ENCODE results near the gene PDGFC.
A peak's percentile ranks its signal among the peaks of the same experiment; 100 is the strongest.

PDGFC gene, protein sequence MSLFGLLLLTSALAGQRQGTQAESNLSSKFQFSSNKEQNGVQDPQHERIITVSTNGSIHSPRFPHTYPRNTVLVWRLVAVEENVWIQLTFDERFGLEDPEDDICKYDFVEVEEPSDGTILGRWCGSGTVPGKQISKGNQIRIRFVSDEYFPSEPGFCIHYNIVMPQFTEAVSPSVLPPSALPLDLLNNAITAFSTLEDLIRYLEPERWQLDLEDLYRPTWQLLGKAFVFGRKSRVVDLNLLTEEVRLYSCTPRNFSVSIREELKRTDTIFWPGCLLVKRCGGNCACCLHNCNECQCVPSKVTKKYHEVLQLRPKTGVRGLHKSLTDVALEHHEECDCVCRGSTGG

GRCh38 chr4:156971676-156972378 lies at the start of gene PDGFC:
TSS of gene PDGFC (minus strand) at chr4:156971799. CDS start at chr4:156970903, 896 bp downstream.
- Histone ChIP-seq H3K4me1 (ENCODE audit: insufficient read depth, low read length) (peaks cover 11% of the 10 kb centered on the region), H3K9me3 (ENCODE audit: control insufficient read depth, insufficient read depth, low read length) (no peaks in the 10 kb centered on the region), H3K36me3 (ENCODE audit: insufficient read depth, low read length) (no peaks in the 10 kb centered on the region), H3K9ac (ENCODE audit: low read depth, low read length) (peak within 1 kb of the TSS; percentile 79)

GRCh38 chr4:157020882-157021281 lies 49.3 kb upstream of the PDGFC start:
- H3K36me3 ChIP-seq (ENCODE audit: insufficient read depth, low read length) = no peaks in the 10 kb centered on the region
- H3K4me1 ChIP-seq (ENCODE audit: insufficient read depth, low read length) = no peaks in the 10 kb centered on the region
- H3K9ac ChIP-seq (ENCODE audit: low read depth, low read length) = no peak overlapping the region
- H3K9me3 ChIP-seq (ENCODE audit: control insufficient read depth, insufficient read depth, low read length) = no peaks in the 10 kb centered on the region

GRCh38 chr4:157018920-157019490 lies 47.4 kb upstream of the PDGFC start:
- H3K9ac ChIP-seq (ENCODE audit: low read depth, low read length) = no peak overlapping the region
- peaks cover 4% of the 10 kb centered on the region; the same call in 1 of the 2 replicates for H3K4me1 ChIP-seq (ENCODE audit: insufficient read depth, low read length)
- H3K9me3 ChIP-seq (ENCODE audit: control insufficient read depth, insufficient read depth, low read length) = no peaks in the 10 kb centered on the region
- H3K36me3 ChIP-seq (ENCODE audit: insufficient read depth, low read length) = no peaks in the 10 kb centered on the region

GRCh38 chr4:157014621-157015591 lies 43.3 kb upstream of the PDGFC start:
- Histone ChIP-seq H3K9me3 (ENCODE audit: control insufficient read depth, insufficient read depth, low read length) (no peaks in the 10 kb centered on the region), H3K9ac (ENCODE audit: low read depth, low read length) (peak overlapping the region; percentile 10; the same call in 1 of the 2 replicates), H3K4me1 (ENCODE audit: insufficient read depth, low read length) (peaks cover 4% of the 10 kb centered on the region), H3K36me3 (ENCODE audit: insufficient read depth, low read length) (no peaks in the 10 kb centered on the region)

DNA sequence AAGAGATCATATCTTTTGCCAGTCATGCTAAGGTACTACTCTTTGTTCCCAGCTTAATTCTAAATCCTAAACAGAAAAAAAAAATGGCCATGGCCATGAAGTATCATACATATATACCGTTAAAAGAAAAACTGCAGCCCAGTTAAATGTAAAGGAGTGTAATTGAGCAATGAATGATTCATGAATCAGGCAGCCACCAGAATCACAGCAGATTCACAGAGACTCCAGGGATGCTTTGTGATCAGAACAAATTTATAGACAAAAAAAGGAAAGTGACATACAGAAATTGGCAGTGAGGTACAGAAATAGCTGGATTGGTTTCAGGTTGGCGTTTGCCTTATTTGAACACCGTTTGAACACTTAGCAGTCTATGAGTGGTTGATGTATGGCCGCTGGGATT lies 42.1 kb upstream of the PDGFC start:
- peaks cover 4% of the 10 kb centered on the region for H3K4me1 ChIP-seq (ENCODE audit: insufficient read depth, low read length)
- no peaks in the 10 kb centered on the region for H3K9me3 ChIP-seq (ENCODE audit: control insufficient read depth, insufficient read depth, low read length)
- H3K9ac ChIP-seq (ENCODE audit: low read depth, low read length) = no peak overlapping the region
- no peaks in the 10 kb centered on the region for H3K36me3 ChIP-seq (ENCODE audit: insufficient read depth, low read length)

DNA sequence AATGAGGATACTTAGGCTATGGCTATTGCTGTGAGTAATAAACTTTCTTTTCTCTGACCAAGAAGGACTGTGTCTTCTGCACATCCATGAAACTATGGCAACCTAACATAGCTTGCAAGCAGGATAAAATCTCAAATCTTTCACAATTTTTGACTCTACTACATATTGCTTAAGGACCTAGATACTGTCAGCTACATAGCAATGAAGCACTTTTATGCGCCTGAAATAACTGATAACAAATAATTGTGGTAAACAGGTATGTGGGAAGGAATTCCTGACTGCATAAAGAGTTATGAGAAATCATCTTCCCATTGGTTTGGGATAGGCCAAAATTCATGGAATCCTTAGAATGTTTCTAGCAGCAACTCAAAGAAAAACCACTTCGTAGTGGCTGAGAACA lies 41.2 kb upstream of the PDGFC start:
- Histone ChIP-seq H3K9ac (ENCODE audit: low read depth, low read length) (no peak overlapping the region), H3K4me1 (ENCODE audit: insufficient read depth, low read length) (peaks cover 4% of the 10 kb centered on the region), H3K36me3 (ENCODE audit: insufficient read depth, low read length) (no peaks in the 10 kb centered on the region), H3K9me3 (ENCODE audit: control insufficient read depth, insufficient read depth, low read length) (no peaks in the 10 kb centered on the region)

GRCh38 chr4:157012296-157012695 lies 40.7 kb upstream of the PDGFC start:
- no peaks in the 10 kb centered on the region for H3K36me3 ChIP-seq (ENCODE audit: insufficient read depth, low read length)
- H3K4me1 ChIP-seq (ENCODE audit: insufficient read depth, low read length) = peaks cover 4% of the 10 kb centered on the region
- no peaks in the 10 kb centered on the region for H3K9me3 ChIP-seq (ENCODE audit: control insufficient read depth, insufficient read depth, low read length)
- no peak overlapping the region for H3K9ac ChIP-seq (ENCODE audit: low read depth, low read length)

DNA sequence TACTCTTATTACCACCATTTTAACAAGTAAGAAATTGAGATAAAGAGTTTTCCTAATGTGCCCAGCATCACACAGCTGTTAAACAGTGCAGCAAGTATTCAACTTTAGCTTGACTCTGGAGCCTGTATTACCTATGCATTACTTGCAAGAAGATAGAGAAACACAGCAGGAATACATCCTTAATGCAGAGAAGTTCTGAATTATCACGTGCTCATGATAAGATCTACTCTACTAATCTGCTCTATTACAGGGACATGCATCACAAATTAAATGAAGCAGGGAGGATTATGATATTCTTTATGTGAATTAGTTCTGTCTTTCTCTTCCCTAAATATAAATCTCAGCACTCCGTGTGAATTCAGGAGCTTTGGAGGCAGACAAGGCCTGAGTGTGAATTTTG lies 39.0 kb upstream of the PDGFC start:
- Histone ChIP-seq H3K9ac (ENCODE audit: low read depth, low read length) (no peak overlapping the region), H3K36me3 (ENCODE audit: insufficient read depth, low read length) (no peaks in the 10 kb centered on the region), H3K4me1 (ENCODE audit: insufficient read depth, low read length) (peaks cover 4% of the 10 kb centered on the region), H3K9me3 (ENCODE audit: control insufficient read depth, insufficient read depth, low read length) (no peaks in the 10 kb centered on the region)

- Histone ChIP-seq H3K36me3 (ENCODE audit: insufficient read depth, low read length) (no peaks in the 10 kb centered on the region), H3K9me3 (ENCODE audit: control insufficient read depth, insufficient read depth, low read length) (no peaks in the 10 kb centered on the region), H3K4me1 (ENCODE audit: insufficient read depth, low read length) (peaks cover 4% of the 10 kb centered on the region; the same call in 1 of the 2 replicates), H3K9ac (ENCODE audit: low read depth, low read length) (no peak overlapping the region)
Observed at GRCh38 chr4:157005831-157006230, 34.2 kb upstream of the PDGFC start.

DNA sequence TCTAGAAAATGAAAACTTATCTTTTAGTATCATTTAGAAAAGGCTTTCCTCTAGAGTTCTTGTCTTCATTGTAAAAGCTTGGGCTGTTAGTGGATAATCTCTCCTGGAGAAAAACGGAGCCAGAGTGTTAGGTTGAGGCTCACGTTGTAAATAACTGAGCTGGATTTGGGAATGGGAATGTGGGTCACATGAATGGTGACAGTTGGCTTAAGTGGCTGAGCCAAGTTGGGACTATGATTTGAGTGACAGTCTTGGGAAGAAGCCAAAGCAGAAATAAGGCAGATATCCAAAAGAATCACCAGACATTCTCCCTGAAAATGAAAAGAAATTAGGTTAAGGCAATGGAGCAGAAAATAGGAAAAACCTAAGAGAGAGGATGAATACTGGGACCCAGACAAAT lies 33.6 kb upstream of the PDGFC start:
- Histone ChIP-seq H3K9ac (ENCODE audit: low read depth, low read length) (no peak overlapping the region), H3K9me3 (ENCODE audit: control insufficient read depth, insufficient read depth, low read length) (no peaks in the 10 kb centered on the region), H3K4me1 (ENCODE audit: insufficient read depth, low read length) (peaks cover 5% of the 10 kb centered on the region), H3K36me3 (ENCODE audit: insufficient read depth, low read length) (no peaks in the 10 kb centered on the region)

DNA sequence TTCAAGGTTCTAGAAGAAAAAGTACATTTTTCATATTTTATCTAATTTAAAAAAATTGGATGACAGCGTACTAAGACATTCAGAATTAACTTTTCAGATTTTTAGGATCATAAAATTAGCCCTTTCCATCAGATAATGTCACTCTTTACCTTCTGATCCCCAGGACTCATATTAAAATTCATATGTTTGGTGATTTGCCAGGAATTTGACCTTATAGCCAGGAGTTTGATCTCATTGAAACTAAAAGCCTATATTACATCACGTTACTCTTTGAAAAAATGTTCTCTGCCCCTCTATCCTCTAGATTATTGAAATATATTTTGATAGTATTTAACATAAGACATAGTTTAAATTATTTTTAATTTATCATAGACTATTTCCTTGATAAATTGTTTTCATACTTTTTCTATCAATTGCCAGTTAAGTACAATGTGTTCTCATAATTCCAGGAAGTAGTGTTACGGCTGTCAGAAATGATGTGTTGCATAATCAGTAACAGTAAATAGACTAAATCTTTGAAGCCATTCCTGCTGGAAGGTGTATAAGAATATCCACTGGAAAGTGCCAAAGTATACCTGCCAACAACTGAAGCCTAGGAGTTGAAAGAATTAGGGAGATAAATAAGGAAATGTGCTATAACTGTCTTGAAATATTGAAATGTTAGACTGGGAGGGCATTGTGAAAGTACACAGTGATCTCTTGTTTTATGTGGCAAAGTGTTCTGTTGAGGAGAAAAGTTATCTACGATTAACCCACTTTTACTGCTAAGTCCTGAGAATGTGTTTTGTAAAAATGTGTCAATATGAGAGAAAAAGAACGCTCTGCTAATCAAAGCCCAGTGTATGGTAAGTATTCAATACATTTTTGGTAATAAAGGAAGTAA lies 32.9 kb upstream of the PDGFC start:
- Histone ChIP-seq H3K4me1 (ENCODE audit: insufficient read depth, low read length) (peaks cover 12% of the 10 kb centered on the region), H3K9me3 (ENCODE audit: control insufficient read depth, insufficient read depth, low read length) (no peaks in the 10 kb centered on the region)

GRCh38 chr4:156999175-156999517 lies 27.5 kb upstream of the PDGFC start:
- Histone ChIP-seq H3K36me3 (ENCODE audit: insufficient read depth, low read length) (no peaks in the 10 kb centered on the region), H3K9ac (ENCODE audit: low read depth, low read length) (peak overlapping the region; percentile 11; the same call in 1 of the 2 replicates), H3K9me3 (ENCODE audit: control insufficient read depth, insufficient read depth, low read length) (peaks cover 14% of the 10 kb centered on the region), H3K4me1 (ENCODE audit: insufficient read depth, low read length) (peaks cover 23% of the 10 kb centered on the region)

More for the DNA sequence above, 32.9 kb upstream of the PDGFC start:
- no peak overlapping the region for H3K9ac ChIP-seq (ENCODE audit: low read depth, low read length)
- H3K36me3 ChIP-seq (ENCODE audit: insufficient read depth, low read length) = no peaks in the 10 kb centered on the region

GRCh38 chr4:156998500-156999174 lies 27.0 kb upstream of the PDGFC start:
- Histone ChIP-seq H3K36me3 (ENCODE audit: insufficient read depth, low read length) (no peaks in the 10 kb centered on the region), H3K9ac (ENCODE audit: low read depth, low read length) (no peak overlapping the region), H3K9me3 (ENCODE audit: control insufficient read depth, insufficient read depth, low read length) (peaks cover 14% of the 10 kb centered on the region), H3K4me1 (ENCODE audit: insufficient read depth, low read length) (peaks cover 21% of the 10 kb centered on the region)
